GM15510 (cell line): ENCODE results near the gene GPX1.

Source experiments
- POLR2A ChIP-seq: IDR thresholded peaks from 3 replicates; pipeline ENCODE4 v1.6.1; 2011; ENCODE audit warnings: borderline replicate concordance; ENCODE audit not compliant: insufficient read length; ENCODE audit errors: extremely low read depth

Gene GPX1

GRCh38 chr3:49358217-49358883 lies at the start of gene GPX1:
Gene GPX1, minus strand, starts transcription at chr3:49358353. Its CDS starts 75 bp downstream, at chr3:49358278.
- TF ChIP-seq POLR2A, result peak; percentile 93

- no peak for TF ChIP-seq POLR2A
Observed at GRCh38 chr3:49406571-49407565, 48.7 kb upstream of the GPX1 start.

- TF ChIP-seq POLR2A, result no peak
Observed at GRCh38 chr3:49403891-49404290, 45.7 kb upstream of the GPX1 start.

DNA sequence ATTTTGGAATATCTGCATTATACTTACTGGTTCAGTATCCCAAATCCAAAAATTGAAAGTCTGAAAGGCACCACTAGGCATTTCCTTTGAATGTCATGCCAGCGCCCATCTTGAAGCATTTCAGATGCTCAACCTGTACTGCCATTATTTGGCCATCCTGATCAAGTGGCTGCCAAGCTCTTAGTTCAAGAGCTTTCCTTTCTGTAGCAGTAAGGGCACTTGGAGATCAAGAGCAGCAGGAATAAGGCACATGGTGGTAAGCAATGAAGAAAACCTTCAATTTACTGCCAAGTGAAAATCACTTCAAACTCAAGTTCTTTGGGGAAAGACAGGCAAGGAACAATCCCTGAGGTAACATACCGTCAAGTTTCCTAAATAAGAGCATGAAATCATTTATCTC lies 43.6 kb upstream of the GPX1 start:
- no peak for TF ChIP-seq POLR2A

DNA sequence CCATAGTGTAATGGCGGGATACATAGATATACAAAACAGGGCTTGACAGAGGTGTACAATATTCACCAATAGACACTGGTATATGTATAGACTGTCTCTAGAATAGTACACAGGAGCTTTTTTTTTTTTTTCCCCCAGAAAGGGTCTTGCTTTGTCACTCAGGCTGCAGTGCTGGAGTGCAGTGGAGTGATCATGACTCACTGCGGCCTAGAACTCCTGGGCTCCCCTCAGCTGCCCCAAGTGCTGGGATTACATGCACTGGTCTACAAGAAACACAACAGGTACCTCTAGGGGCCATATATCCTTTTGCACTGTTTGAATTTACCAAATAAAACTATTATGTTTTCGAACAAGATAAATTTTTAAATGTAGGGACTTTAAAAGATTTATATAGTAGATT lies 41.3 kb upstream of the GPX1 start:
- TF ChIP-seq POLR2A, result no peak

DNA sequence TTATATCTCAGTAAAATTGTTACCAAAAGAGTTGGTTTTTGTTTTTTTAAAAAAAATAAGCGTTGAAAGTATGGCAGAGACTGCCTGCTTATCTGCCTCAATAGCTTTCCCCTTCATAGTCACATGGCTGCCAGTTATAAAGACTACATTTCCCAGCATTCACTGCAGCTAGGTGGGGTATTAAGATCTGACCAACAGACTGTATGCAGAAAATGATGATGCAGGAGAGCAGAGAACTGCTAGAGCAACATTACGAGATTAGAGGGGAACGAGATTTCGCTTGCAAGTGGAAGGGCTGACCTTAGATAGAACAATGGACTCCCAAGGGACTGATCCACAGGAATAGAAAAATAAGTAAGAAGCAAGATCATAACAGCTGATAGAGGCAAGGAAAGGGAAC lies 39.3 kb upstream of the GPX1 start:
- TF ChIP-seq POLR2A, result no peak

DNA sequence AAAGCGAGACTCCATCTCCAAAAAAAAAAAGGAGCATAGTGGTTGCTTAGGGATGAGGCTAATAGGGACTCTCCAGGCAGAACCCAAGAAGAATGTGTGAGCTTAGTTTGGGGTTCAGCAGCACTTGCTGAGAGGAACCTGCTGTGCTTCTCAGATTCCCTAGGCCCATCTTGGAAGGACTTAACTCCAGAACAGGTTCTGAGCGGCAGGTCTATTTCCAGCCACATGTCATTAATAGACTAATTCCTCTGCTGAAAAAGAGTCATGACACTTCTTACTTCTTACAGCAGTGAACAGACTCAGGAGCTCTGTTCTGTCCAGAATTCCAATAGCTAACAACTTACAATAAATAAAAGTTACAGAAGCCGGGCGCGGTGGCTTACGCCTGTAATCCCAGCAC lies 31.1 kb upstream of the GPX1 start:
- no peak for TF ChIP-seq POLR2A

- TF ChIP-seq POLR2A, result no peak
Observed at GRCh38 chr3:49388289-49388820, 30.2 kb upstream of the GPX1 start.

- TF ChIP-seq POLR2A, result no peak
Observed at GRCh38 chr3:49387721-49388120, 29.6 kb upstream of the GPX1 start.

- no peak for TF ChIP-seq POLR2A
Observed at GRCh38 chr3:49386056-49386756, 28.1 kb upstream of the GPX1 start.

GRCh38 chr3:49385617-49386016 lies 27.5 kb upstream of the GPX1 start:
- TF ChIP-seq POLR2A, result no peak

DNA sequence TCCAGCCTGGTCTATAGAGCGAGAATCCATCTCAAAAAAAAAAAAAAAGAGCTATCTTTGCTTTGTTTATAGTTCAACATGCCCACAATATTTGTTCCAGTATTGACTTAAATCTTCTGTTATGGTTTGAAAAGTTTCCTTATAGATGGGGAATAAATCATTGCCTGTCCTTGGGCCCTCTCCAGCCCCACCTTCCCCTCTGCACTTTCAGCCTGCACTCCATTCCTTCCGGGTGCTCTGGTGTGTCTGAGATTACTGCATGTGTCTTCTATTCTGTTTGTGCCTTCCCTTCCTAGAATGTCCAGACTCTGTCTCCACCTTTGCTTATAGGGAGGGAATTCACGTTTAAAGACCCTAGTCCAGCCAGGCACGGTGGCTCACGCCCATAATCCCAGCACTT lies 25.2 kb upstream of the GPX1 start:
- TF ChIP-seq POLR2A, result no peak

GRCh38 chr3:49378249-49378895 lies 20.2 kb upstream of the GPX1 start:
- no peak for TF ChIP-seq POLR2A

DNA sequence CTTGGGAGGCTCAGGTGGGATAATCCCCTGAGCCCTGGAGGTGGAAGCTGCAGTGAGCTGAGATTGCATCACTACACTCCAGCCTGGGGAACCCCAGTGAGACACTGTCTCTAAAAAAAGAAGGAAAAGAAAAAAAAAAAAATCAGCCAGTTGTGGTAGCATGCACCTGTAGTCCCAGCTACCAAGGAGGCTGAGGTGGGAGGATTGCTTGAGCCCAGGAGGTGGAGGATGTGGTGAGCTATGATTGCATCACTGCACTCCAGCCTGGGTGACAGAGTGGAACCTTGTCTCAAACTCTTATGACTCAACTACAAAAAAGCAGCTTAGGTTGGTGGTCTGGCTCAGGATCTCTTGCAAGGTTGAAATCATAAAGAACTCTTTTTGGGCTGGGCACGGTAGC lies 19.3 kb upstream of the GPX1 start:
- TF ChIP-seq POLR2A, result no peak
